ENCODE data around the gene GRAP2. TPM values are rescaled to one million over a fixed set of nuclear protein-coding genes. Genes with fewer than 3 reads are reported as not detected.
A peak's percentile ranks its signal among the peaks of the same experiment; 100 is the strongest.

GRAP2 gene
- total and polyA plus RNA-seq, 2 of the 13 experiments (the other 11 are each of a cell fraction or from before 2014, with no cell fraction given), result 0.15 TPM; not detected in 1

DNA sequence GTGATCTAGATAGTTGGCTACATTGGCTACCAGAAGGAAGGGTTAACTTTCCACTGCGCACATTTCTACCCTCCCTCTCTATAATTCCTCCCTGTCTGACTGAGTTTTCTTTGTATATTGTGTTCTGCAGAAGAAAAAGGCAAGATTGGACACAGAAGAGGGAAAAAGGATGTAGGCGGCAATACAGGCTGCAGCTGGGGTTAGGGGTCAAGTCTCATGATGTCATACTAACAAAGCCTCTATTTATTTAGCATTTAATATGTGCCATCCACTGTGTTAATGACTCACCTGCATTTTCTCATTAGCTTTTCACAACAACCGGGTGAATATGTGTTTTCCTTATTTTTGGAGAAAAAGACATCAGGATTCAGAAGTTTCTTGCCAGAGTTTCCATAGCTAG is 95.8 kb downstream of the GRAP2 start:
- peaks cover 50% of the 10 kb centered on the region for H3K4me1 ChIP-seq (ENCODE audit: insufficient read depth, low read length)
- intact Hi-C loops (cut with micrococcal nuclease; ENCODE audit: unreplicated experiment) (no loop called here), in situ Hi-C loops (cut with HindIII; ENCODE audit: extremely low pct_ligation_motif_present, low pct_unique_long_range_greater_than_20kb) (no loop called here)
- ChIA-PET POLR2A (no interaction called here), CTCF (ENCODE audit: low intra/inter-chr PET ratio, low total read pairs) (no interaction called here)
- no peaks in the 10 kb centered on the region for H3K36me3 ChIP-seq (replicated peaks in 1 of 2; ENCODE audit: control insufficient read depth in 1 of 2, insufficient read depth in 2 of 2, low read length in 2 of 2)
- TF ChIP-seq ATF7 (IDR thresholded peaks at IDR 0.05) (0 out of 2 replicates have a peak, but pooled peaks have one; percentile 30), ATF7 (CRISPR knock-in tag; IDR thresholded peaks at IDR 0.05) (no peak), HDAC2 (CRISPR knock-in tag; IDR thresholded peaks at IDR 0.05) (no peak)
- H3K9me3 ChIP-seq (ENCODE audit: low read length), result no peaks in the 10 kb centered on the region
- H4K20me1 ChIP-seq (ENCODE audit: insufficient read depth, low read length), result no peaks in the 10 kb centered on the region
- no peak overlapping the region for H2AFZ ChIP-seq (ENCODE audit: low read length)
- H3K9ac ChIP-seq (ENCODE audit: insufficient read depth, low read depth, low read length), result no peak overlapping the region
- H3K27ac ChIP-seq (ENCODE audit: extremely low read length, insufficient read depth, low read length), result no peak overlapping the region
- H3K27me3 ChIP-seq (ENCODE audit: control insufficient read depth in 1 of 2, insufficient read depth in 2 of 2, low read length in 2 of 2), result peaks cover 2 to 26% of the 10 kb centered on the region in 2 experiments; a peak in 2 of 5 replicates
- DNase-seq (ENCODE audit: low spot score), result no peak
- no peaks in the 10 kb centered on the region for H3K79me2 ChIP-seq (ENCODE audit: insufficient read depth, low read length)
- H3K4me3 ChIP-seq (replicated peaks in 1 of 3; ENCODE audit: insufficient read depth in 1 of 3, low read depth in 2 of 3, low read length in 3 of 3), result no peak overlapping the region
- no TSS peak for BruUV-seq (replicated peaks)
- no peak for FAIRE-seq
- no peak overlapping the region for H3K4me2 ChIP-seq (ENCODE audit: low read depth, low read length)
- 16% methylated on average over 3 of the region's 3 CpGs for WGBS (ENCODE audit: low lambda C conversion rate)
- ATAC-seq, result no peak

- intact Hi-C loops (cut with micrococcal nuclease; ENCODE audit: unreplicated experiment) (no loop called here), in situ Hi-C loops (cut with HindIII; ENCODE audit: extremely low pct_ligation_motif_present, low pct_unique_long_range_greater_than_20kb) (no loop called here)
- ATAC-seq (no peak), FAIRE-seq (no peak), DNase-seq (ENCODE audit: low spot score) (no peak)
- Histone ChIP-seq H3K27me3 (ENCODE audit: control insufficient read depth in 1 of 2, insufficient read depth in 2 of 2, low read length in 2 of 2) (peaks cover 3 to 26% of the 10 kb centered on the region in 2 experiments; a peak in 3 of 5 replicates), H3K9me3 (ENCODE audit: low read length) (no peaks in the 10 kb centered on the region), H3K9ac (ENCODE audit: insufficient read depth, low read depth, low read length) (no peak overlapping the region), H2AFZ (ENCODE audit: low read length) (no peak overlapping the region), H3K79me2 (ENCODE audit: insufficient read depth, low read length) (no peaks in the 10 kb centered on the region), H3K4me2 (ENCODE audit: low read depth, low read length) (no peak overlapping the region), H3K4me1 (ENCODE audit: insufficient read depth, low read length) (peaks cover 53% of the 10 kb centered on the region), H3K4me3 (replicated peaks in 1 of 3; ENCODE audit: insufficient read depth in 1 of 3, low read depth in 2 of 3, low read length in 3 of 3) (no peak overlapping the region), H3K36me3 (replicated peaks in 1 of 2; ENCODE audit: control insufficient read depth in 1 of 2, insufficient read depth in 2 of 2, low read length in 2 of 2) (no peaks in the 10 kb centered on the region), H4K20me1 (ENCODE audit: insufficient read depth, low read length) (no peaks in the 10 kb centered on the region), H3K27ac (ENCODE audit: extremely low read length, insufficient read depth, low read length) (no peak overlapping the region)
- ChIA-PET CTCF (ENCODE audit: low intra/inter-chr PET ratio, low total read pairs) (no interaction called here), POLR2A (no interaction called here)
- BruUV-seq (replicated peaks), result no TSS peak
- 56% methylated on average over 3 of the region's 3 CpGs for WGBS (ENCODE audit: low lambda C conversion rate)
- TF ChIP-seq, protein P1, sequence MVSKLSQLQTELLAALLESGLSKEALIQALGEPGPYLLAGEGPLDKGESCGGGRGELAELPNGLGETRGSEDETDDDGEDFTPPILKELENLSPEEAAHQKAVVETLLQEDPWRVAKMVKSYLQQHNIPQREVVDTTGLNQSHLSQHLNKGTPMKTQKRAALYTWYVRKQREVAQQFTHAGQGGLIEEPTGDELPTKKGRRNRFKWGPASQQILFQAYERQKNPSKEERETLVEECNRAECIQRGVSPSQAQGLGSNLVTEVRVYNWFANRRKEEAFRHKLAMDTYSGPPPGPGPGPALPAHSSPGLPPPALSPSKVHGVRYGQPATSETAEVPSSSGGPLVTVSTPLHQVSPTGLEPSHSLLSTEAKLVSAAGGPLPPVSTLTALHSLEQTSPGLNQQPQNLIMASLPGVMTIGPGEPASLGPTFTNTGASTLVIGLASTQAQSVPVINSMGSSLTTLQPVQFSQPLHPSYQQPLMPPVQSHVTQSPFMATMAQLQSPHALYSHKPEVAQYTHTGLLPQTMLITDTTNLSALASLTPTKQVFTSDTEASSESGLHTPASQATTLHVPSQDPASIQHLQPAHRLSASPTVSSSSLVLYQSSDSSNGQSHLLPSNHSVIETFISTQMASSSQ (IDR thresholded peaks at IDR 0.05; ENCODE audit: low read depth), result no peak
- TF ChIP-seq, protein P1 (CRISPR knock-in tag; IDR thresholded peaks at IDR 0.05; ENCODE audit: borderline replicate concordance), result no peak
- TF ChIP-seq ZBTB37 (CRISPR knock-in tag; IDR thresholded peaks at IDR 0.05) (no peak), PAX8 (CRISPR knock-in tag; IDR thresholded peaks at IDR 0.05; ENCODE audit: borderline replicate concordance) (no peak), CBX1 (IDR thresholded peaks at IDR 0.05; ENCODE audit: low read depth) (no peak), ZNF256 (CRISPR knock-in tag; conservative IDR thresholded peaks at IDR 0.05) (no peak), CREB1 (IDR thresholded peaks at IDR 0.05) (no peak), CREB1 (CRISPR knock-in tag; IDR thresholded peaks at IDR 0.05) (no peak), THAP11 (CRISPR knock-in tag; IDR thresholded peaks at IDR 0.05) (no peak), PHF20 (CRISPR knock-in tag; IDR thresholded peaks at IDR 0.05) (no peak), ZMAT3 (CRISPR knock-in tag; conservative IDR thresholded peaks at IDR 0.05) (no peak), YEATS2 (CRISPR knock-in tag; IDR thresholded peaks at IDR 0.05; ENCODE audit: borderline replicate concordance) (no peak), PRMT3 (CRISPR knock-in tag; IDR thresholded peaks at IDR 0.05; ENCODE audit: borderline replicate concordance, low read depth) (no peak)
These were observed 96.5 kb downstream of the GRAP2 start for GRCh38 chr22:39997421-39997820.

All from HepG2 (cell line).